ENCODE data around the gene KRT71.

Gene KRT71

GRCh38 chr12:52539821-52540173 is 13.1 kb downstream of the KRT71 start:
- no peak for DNase-seq (ENCODE audit: low read depth in 1 of 2, low spot score in 1 of 2)

- no peak for DNase-seq (ENCODE audit: low read depth in 1 of 2, low spot score in 1 of 2)
These were observed 13.7 kb downstream of the KRT71 start for GRCh38 chr12:52539083-52539820.

- DNase-seq (ENCODE audit: low read depth in 1 of 2, low spot score in 1 of 2): no peak
These were observed 15.8 kb downstream of the KRT71 start for GRCh38 chr12:52537101-52537500.

GRCh38 chr12:52535574-52535973 is 17.4 kb downstream of the KRT71 start:
- no peak for DNase-seq (ENCODE audit: low read depth in 1 of 2, low spot score in 1 of 2)

GRCh38 chr12:52534482-52534881 is 18.5 kb downstream of the KRT71 start:
- no peak for DNase-seq (ENCODE audit: low read depth in 1 of 2, low spot score in 1 of 2)

- no peak for DNase-seq (ENCODE audit: low read depth in 1 of 2, low spot score in 1 of 2)
These were observed 19.1 kb downstream of the KRT71 start for GRCh38 chr12:52533686-52534470.

- DNase-seq (ENCODE audit: low read depth in 1 of 2, low spot score in 1 of 2): no peak
These were observed 20.3 kb downstream of the KRT71 start for GRCh38 chr12:52532636-52533035.

- no peak for DNase-seq (ENCODE audit: low read depth in 1 of 2, low spot score in 1 of 2)
These were observed 21.2 kb downstream of the KRT71 start for GRCh38 chr12:52531566-52532300.

- no peak for DNase-seq (ENCODE audit: low read depth in 1 of 2, low spot score in 1 of 2)
These were observed 22.0 kb downstream of the KRT71 start for GRCh38 chr12:52530905-52531304.

GRCh38 chr12:52530366-52530765 is 22.6 kb downstream of the KRT71 start:
- no peak for DNase-seq (ENCODE audit: low read depth in 1 of 2, low spot score in 1 of 2)

- no peak for DNase-seq (ENCODE audit: low read depth in 1 of 2, low spot score in 1 of 2)
These were observed 23.1 kb downstream of the KRT71 start for GRCh38 chr12:52529846-52530245.

- no peak for DNase-seq (ENCODE audit: low read depth in 1 of 2, low spot score in 1 of 2)
These were observed 23.5 kb downstream of the KRT71 start for GRCh38 chr12:52529417-52529816.

GRCh38 chr12:52528641-52529143 is 24.3 kb downstream of the KRT71 start:
- no peak for DNase-seq (ENCODE audit: low read depth in 1 of 2, low spot score in 1 of 2)

- DNase-seq (ENCODE audit: low read depth in 1 of 2, low spot score in 1 of 2): no peak
These were observed 25.7 kb downstream of the KRT71 start for GRCh38 chr12:52527121-52527800.

GRCh38 chr12:52526511-52526951 is 26.4 kb downstream of the KRT71 start:
- no peak for DNase-seq (ENCODE audit: low read depth in 1 of 2, low spot score in 1 of 2)

- DNase-seq (ENCODE audit: low read depth in 1 of 2, low spot score in 1 of 2): no peak
These were observed 27.1 kb downstream of the KRT71 start for GRCh38 chr12:52525661-52526499.

- no peak for DNase-seq (ENCODE audit: low read depth in 1 of 2, low spot score in 1 of 2)
These were observed 27.9 kb downstream of the KRT71 start for GRCh38 chr12:52524898-52525591.

- no peak for DNase-seq (ENCODE audit: low read depth in 1 of 2, low spot score in 1 of 2)
These were observed 28.6 kb downstream of the KRT71 start for GRCh38 chr12:52524241-52524897.

- DNase-seq (ENCODE audit: low read depth in 1 of 2, low spot score in 1 of 2): no peak
These were observed 29.1 kb downstream of the KRT71 start for GRCh38 chr12:52523824-52524223.
